AG10803 (cell line): Measurements from ENCODE around the gene ADAMTS2.

ENCODE experiments used
- DNase-seq: peaks from one replicate; pipeline ENCODE4 v3.0.0; 2010; ENCODE audit warnings: low read depth
- H3K4me3 ChIP-seq: 2 replicates; pipeline ENCODE4 v1.5.1; 2011; ENCODE audit warnings: mild to moderate bottlenecking, low read length, control low read depth
- CTCF ChIP-seq: conservative IDR thresholded peaks from 2 replicates; pipeline ENCODE4 v1.5.1; 2011; ENCODE audit warnings: mild to moderate bottlenecking, low read length, control low read depth, inconsistent platforms

ADAMTS2 gene

GRCh38 chr5:179151286-179152118 lies 193.8 kb downstream of the ADAMTS2 start:
- DNase-seq = no peak
- no peak for TF ChIP-seq CTCF
- H3K4me3 ChIP-seq = no peak overlapping the region

GRCh38 chr5:179150011-179150410 lies 195.2 kb downstream of the ADAMTS2 start:
- H3K4me3 ChIP-seq = no peak overlapping the region

GRCh38 chr5:179149278-179149677 lies 196.0 kb downstream of the ADAMTS2 start:
- no peak for DNase-seq
- TF ChIP-seq CTCF = no peak
- no peak overlapping the region for H3K4me3 ChIP-seq

More at GRCh38 chr5:179150011-179150410, 195.2 kb downstream of the ADAMTS2 start:
- no peak for TF ChIP-seq CTCF
- DNase-seq = no peak

- TF ChIP-seq CTCF = no peak
- no peak for DNase-seq
Measured at GRCh38 chr5:179148703-179149170, 196.5 kb downstream of the ADAMTS2 start.

GRCh38 chr5:179147991-179148702 lies 197.1 kb downstream of the ADAMTS2 start:
- H3K4me3 ChIP-seq = no peak overlapping the region
- TF ChIP-seq CTCF = no peak
- DNase-seq = no peak

More at GRCh38 chr5:179148703-179149170, 196.5 kb downstream of the ADAMTS2 start:
- H3K4me3 ChIP-seq = no peak overlapping the region

- TF ChIP-seq CTCF = no peak
- no peak overlapping the region for H3K4me3 ChIP-seq
- no peak for DNase-seq
Measured at GRCh38 chr5:179146277-179146676, 199.0 kb downstream of the ADAMTS2 start.
